Brain microvascular endothelial cell (primary cell): ENCODE results near the gene PPP1CB.

Experiments
- DNase-seq: peaks from one replicate; pipeline ENCODE4 v3.0.0-alpha.2; 2020
- H3K27ac ChIP-seq: fragments of 250-450 bp; sonication (Bioruptor Pico); 2 replicates; pipeline ENCODE4 v1.5.1; 2020; ENCODE audit warnings: mild to moderate bottlenecking, moderate library complexity
- H3K27me3 ChIP-seq: fragments of 250-450 bp; sonication (Bioruptor Pico); replicated peaks from 2 replicates; pipeline ENCODE4 v1.5.1; 2020; ENCODE audit warnings: mild to moderate bottlenecking
- H3K36me3 ChIP-seq: fragments of 250-450 bp; sonication (Bioruptor Pico); replicated peaks from 2 replicates; pipeline ENCODE4 v1.5.1; 2020; ENCODE audit warnings: mild to moderate bottlenecking
- H3K4me3 ChIP-seq: 2 replicates; pipeline ENCODE4 v1.5.1; 2011; ENCODE audit warnings: low read depth, mild to moderate bottlenecking, control low read depth, low read length, moderate library complexity
- in situ Hi-C: cut with HindIII; loops from 2 replicates; pipeline ENCODE4 v1.10.0; 2017; ENCODE audit warnings: low sequenced_read_pairs, low pct_ligation_motif_present
- TF ChIP-seq, protein P1 (sequence below): IDR thresholded peaks from 2 replicates; pipeline ENCODE4 v1.5.1; 2011; ENCODE audit warnings: low read depth, mild to moderate bottlenecking, moderate library complexity, low read length, control low read depth, inconsistent platforms; ENCODE audit errors: missing control alignments

The PPP1CB gene

DNA sequence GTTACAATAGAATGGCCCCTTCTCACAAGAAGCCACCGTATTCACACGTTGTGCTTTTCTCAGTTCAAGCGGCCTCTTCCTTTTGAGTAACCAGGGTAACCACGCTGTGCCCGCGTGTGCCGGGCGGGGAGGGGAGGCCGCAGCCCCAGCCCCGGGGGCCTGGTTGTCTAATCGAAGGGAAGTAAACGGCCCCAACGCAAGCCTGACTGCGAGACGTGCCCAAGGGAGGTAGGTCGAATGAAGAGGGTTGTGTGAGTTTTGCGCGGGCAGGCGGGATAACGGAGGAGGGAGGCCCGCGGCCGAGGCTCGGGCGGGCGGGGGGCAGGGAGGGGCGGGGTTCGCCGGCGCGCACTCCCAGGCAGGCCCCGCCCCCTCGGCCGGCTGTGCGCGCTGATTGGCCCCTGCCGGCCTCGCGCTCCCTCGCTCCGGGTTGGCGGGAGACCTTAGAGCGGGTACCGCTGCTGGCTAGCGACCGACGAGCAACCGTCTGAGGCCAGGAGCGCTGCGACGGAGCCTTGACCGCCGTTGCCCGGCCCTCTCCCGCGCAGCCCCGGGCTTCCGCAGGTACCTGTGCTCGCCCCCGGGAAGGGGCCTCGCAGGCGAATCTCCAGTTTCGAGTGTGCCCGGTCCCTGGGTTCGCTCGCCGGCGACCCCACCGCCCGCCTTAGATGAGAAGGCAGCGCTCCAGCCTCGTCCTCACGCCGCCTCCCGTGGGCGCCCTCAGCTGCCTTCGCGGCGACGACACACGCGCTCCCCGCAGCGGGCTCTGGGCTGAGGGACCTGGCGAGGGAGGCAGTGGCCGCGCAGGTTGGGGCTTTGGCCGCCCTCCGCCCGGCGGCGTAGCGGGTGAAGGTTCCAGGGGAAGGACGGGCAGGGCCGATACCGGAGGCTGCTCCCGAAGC, 59.0 kb downstream of the PPP1CB start, which contains the start of gene SPDYA:
TSS of gene SPDYA (plus strand) at position 451 of the 902 bp plus-strand sequence. CDS start 5,181 bp downstream, outside the sequence.
- TF ChIP-seq, protein P1, sequence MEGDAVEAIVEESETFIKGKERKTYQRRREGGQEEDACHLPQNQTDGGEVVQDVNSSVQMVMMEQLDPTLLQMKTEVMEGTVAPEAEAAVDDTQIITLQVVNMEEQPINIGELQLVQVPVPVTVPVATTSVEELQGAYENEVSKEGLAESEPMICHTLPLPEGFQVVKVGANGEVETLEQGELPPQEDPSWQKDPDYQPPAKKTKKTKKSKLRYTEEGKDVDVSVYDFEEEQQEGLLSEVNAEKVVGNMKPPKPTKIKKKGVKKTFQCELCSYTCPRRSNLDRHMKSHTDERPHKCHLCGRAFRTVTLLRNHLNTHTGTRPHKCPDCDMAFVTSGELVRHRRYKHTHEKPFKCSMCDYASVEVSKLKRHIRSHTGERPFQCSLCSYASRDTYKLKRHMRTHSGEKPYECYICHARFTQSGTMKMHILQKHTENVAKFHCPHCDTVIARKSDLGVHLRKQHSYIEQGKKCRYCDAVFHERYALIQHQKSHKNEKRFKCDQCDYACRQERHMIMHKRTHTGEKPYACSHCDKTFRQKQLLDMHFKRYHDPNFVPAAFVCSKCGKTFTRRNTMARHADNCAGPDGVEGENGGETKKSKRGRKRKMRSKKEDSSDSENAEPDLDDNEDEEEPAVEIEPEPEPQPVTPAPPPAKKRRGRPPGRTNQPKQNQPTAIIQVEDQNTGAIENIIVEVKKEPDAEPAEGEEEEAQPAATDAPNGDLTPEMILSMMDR, result no peak
- peak; percentile 34 for DNase-seq
- in situ Hi-C loops, result no loop called here
- H3K4me3 ChIP-seq, result peak within 1 kb of the TSS; percentile 60
- H3K36me3 ChIP-seq, result peaks cover under 1% of the 10 kb centered on the region
- H3K27ac ChIP-seq, result no peak within 1 kb of the TSS
- no peaks in the 10 kb centered on the region for H3K27me3 ChIP-seq

GRCh38 chr2:28818053-28818452, 66.4 kb downstream of the PPP1CB start:
- TF ChIP-seq, protein P1, result no peak
- DNase-seq, result no peak
- Histone ChIP-seq H3K4me3 (no peak overlapping the region), H3K27ac (no peak overlapping the region), H3K36me3 (no peaks in the 10 kb centered on the region), H3K27me3 (no peaks in the 10 kb centered on the region)
- in situ Hi-C loops, result no loop called here

DNA sequence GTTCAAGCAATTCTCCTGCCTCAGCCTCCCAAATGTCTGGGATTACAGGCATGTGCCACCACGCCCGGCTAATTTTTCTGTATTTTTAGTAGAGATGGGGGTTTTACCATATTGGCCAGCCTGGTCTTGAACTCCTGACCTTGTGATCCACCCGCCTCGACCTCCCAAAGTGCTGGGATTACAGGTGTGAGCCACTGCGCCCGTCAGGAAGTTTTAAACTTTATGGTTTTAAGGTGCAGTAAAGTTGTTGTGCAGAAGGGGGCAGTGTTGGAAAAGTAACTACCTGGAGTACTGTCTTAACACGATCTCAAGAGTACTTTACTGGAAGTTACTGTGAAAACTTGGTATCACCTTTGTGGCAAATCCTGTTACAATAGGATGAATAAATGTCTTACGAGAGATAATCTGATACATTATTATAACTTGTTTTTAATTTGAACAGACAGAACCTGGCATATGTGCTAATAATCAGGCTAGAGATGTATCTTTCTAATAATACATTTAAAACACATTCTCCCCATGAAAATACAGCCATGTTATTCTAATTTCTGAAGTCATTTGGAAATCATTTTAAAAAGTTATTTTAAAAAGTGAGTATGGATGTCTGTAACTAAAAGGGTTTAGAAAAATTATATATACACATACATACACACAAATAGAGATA, 69.8 kb downstream of the PPP1CB start:
- TF ChIP-seq, protein P1, result peak; percentile 69
- in situ Hi-C loops, result no loop called here
- H3K36me3 ChIP-seq, result no peaks in the 10 kb centered on the region

DNA sequence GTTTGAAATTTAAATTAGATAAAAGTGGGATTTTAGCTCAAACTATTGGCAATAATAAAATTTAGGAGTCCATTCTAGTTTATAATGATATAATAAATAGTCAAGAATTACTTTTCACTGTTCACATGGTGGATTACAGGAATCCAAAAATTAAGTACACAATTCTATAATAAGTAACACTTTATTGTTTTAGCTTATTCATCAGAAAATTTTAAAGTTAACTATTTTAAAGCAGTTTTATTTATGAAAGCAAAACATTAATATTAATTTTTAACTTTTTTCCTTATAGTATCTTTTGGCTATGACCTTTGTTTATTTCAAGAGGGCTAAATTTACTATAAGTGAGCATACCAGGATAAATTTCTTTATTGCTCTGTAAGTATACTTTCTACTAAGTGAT, 70.4 kb downstream of the PPP1CB start:
- H3K27me3 ChIP-seq, result no peaks in the 10 kb centered on the region
- TF ChIP-seq, protein P1, result no peak
- H3K27ac ChIP-seq, result no peak overlapping the region
- H3K4me3 ChIP-seq, result no peak overlapping the region
- DNase-seq, result no peak
- in situ Hi-C loops, result no loop called here
- no peaks in the 10 kb centered on the region for H3K36me3 ChIP-seq

More for the DNA sequence above, 69.8 kb downstream of the PPP1CB start:
- H3K4me3 ChIP-seq, result no peak overlapping the region
- H3K27me3 ChIP-seq, result no peaks in the 10 kb centered on the region
- peak; percentile 53 for DNase-seq
- no peak overlapping the region for H3K27ac ChIP-seq

DNA sequence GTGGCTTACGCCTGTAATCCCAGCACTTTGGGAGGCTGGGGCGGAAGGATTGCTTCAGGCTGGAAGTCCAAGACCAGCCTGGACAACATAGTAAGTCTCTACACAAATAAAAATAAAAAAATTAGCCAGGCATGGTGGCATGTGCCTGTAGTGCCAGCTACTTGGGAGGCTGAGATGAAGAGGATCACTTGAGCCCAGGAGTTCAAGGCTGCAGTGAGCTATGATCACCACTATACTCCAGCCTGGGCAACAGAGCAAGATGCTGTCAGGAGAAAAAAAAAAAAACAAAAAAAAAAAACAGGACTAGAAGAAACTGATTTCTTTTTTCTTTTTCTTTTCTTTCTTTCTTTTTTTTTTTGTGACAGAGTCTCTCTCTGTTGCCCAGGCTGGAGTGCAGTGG, 72.6 kb downstream of the PPP1CB start:
- TF ChIP-seq, protein P1, result no peak
- no peak for DNase-seq
- H3K27me3 ChIP-seq, result no peaks in the 10 kb centered on the region
- H3K27ac ChIP-seq, result no peak overlapping the region
- no peak overlapping the region for H3K4me3 ChIP-seq
- H3K36me3 ChIP-seq, result no peaks in the 10 kb centered on the region
- in situ Hi-C loops, result no loop called here
